ENCODE data around the gene OR2Y1. TPM values are rescaled to one million over a fixed set of nuclear protein-coding genes. Genes with fewer than 3 reads are reported as not detected.

OR2Y1 gene
- total and polyA plus RNA-seq, 2 experiments from 2014 or later = not detected

GRCh38 chr5:180696116-180696515 lies 43.7 kb downstream of the OR2Y1 start:
- H3K27ac ChIP-seq (ENCODE audit: low read depth) = no peak overlapping the region
- no peaks in the 10 kb centered on the region for H3K9me2 ChIP-seq (ENCODE audit: insufficient read depth)
- TF ChIP-seq POLR2AphosphoS5 (IDR thresholded peaks at IDR 0.05; ENCODE audit: low read depth) (no peak), JUNB (IDR thresholded peaks at IDR 0.05; ENCODE audit: unreplicated experiment) (no peak), ZNF331 (CRISPR knock-in tag; IDR thresholded peaks at IDR 0.05; ENCODE audit: low read depth) (no peak), CREB1 (CRISPR knock-in tag; IDR thresholded peaks at IDR 0.05; ENCODE audit: low read depth) (no peak), NANOG (IDR thresholded peaks at IDR 0.05; ENCODE audit: borderline replicate concordance) (no peak), EZH2 (IDR thresholded peaks at IDR 0.05; ENCODE audit: low read depth, unreplicated experiment) (no peak)
- TF ChIP-seq, protein P1, sequence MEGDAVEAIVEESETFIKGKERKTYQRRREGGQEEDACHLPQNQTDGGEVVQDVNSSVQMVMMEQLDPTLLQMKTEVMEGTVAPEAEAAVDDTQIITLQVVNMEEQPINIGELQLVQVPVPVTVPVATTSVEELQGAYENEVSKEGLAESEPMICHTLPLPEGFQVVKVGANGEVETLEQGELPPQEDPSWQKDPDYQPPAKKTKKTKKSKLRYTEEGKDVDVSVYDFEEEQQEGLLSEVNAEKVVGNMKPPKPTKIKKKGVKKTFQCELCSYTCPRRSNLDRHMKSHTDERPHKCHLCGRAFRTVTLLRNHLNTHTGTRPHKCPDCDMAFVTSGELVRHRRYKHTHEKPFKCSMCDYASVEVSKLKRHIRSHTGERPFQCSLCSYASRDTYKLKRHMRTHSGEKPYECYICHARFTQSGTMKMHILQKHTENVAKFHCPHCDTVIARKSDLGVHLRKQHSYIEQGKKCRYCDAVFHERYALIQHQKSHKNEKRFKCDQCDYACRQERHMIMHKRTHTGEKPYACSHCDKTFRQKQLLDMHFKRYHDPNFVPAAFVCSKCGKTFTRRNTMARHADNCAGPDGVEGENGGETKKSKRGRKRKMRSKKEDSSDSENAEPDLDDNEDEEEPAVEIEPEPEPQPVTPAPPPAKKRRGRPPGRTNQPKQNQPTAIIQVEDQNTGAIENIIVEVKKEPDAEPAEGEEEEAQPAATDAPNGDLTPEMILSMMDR (conservative IDR thresholded peaks at IDR 0.05; ENCODE audit: low read depth in 2 of 2) = no peak
- TF ChIP-seq, protein P2, sequence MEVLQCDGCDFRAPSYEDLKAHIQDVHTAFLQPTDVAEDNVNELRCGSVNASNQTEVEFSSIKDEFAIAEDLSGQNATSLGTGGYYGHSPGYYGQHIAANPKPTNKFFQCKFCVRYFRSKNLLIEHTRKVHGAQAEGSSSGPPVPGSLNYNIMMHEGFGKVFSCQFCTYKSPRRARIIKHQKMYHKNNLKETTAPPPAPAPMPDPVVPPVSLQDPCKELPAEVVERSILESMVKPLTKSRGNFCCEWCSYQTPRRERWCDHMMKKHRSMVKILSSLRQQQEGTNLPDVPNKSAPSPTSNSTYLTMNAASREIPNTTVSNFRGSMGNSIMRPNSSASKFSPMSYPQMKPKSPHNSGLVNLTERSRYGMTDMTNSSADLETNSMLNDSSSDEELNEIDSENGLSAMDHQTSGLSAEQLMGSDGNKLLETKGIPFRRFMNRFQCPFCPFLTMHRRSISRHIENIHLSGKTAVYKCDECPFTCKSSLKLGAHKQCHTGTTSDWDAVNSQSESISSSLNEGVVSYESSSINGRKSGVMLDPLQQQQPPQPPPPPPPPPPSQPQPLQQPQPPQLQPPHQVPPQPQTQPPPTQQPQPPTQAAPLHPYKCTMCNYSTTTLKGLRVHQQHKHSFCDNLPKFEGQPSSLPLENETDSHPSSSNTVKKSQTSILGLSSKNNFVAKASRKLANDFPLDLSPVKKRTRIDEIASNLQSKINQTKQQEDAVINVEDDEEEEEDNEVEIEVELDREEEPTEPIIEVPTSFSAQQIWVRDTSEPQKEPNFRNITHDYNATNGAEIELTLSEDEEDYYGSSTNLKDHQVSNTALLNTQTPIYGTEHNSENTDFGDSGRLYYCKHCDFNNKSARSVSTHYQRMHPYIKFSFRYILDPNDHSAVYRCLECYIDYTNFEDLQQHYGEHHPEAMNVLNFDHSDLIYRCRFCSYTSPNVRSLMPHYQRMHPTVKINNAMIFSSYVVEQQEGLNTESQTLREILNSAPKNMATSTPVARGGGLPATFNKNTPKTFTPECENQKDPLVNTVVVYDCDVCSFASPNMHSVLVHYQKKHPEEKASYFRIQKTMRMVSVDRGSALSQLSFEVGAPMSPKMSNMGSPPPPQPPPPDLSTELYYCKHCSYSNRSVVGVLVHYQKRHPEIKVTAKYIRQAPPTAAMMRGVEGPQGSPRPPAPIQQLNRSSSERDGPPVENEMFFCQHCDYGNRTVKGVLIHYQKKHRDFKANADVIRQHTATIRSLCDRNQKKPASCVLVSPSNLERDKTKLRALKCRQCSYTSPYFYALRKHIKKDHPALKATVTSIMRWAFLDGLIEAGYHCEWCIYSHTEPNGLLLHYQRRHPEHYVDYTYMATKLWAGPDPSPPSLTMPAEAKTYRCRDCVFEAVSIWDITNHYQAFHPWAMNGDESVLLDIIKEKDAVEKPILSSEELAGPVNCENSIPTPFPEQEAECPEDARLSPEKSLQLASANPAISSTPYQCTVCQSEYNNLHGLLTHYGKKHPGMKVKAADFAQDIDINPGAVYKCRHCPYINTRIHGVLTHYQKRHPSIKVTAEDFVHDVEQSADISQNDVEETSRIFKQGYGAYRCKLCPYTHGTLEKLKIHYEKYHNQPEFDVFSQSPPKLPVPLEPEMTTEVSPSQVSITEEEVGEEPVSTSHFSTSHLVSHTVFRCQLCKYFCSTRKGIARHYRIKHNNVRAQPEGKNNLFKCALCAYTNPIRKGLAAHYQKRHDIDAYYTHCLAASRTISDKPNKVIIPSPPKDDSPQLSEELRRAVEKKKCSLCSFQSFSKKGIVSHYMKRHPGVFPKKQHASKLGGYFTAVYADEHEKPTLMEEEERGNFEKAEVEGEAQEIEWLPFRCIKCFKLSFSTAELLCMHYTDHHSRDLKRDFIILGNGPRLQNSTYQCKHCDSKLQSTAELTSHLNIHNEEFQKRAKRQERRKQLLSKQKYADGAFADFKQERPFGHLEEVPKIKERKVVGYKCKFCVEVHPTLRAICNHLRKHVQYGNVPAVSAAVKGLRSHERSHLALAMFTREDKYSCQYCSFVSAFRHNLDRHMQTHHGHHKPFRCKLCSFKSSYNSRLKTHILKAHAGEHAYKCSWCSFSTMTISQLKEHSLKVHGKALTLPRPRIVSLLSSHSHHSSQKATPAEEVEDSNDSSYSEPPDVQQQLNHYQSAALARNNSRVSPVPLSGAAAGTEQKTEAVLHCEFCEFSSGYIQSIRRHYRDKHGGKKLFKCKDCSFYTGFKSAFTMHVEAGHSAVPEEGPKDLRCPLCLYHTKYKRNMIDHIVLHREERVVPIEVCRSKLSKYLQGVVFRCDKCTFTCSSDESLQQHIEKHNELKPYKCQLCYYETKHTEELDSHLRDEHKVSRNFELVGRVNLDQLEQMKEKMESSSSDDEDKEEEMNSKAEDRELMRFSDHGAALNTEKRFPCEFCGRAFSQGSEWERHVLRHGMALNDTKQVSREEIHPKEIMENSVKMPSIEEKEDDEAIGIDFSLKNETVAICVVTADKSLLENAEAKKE (CRISPR knock-in tag; IDR thresholded peaks at IDR 0.05) = no peak
- no peak overlapping the region for H3K4me2 ChIP-seq
- H3F3A ChIP-seq (replicated peaks; ENCODE audit: low read depth) = no peaks in the 10 kb centered on the region
- Mint-ChIP-seq H3K4me1 (peaks cover 10% of the 10 kb centered on the region), H3K4me3 (no peak overlapping the region), H3K27me3 (ENCODE audit: insufficient read depth, low read depth, poor library complexity) (peaks cover 3% of the 10 kb centered on the region), H3K36me3 (ENCODE audit: low read depth) (peaks cover 7% of the 10 kb centered on the region; the same call in 2 of the 3 replicates), H3K9me3 (peaks cover 11% of the 10 kb centered on the region; the same call in 2 of the 3 replicates), H3K27ac (no peak overlapping the region)
- no peak overlapping the region for H2AFZ ChIP-seq
- DNase-seq (ENCODE audit: low spot score) (no peak), ATAC-seq (no peak)
- H3K36me3 ChIP-seq (ENCODE audit: insufficient read depth) = no peaks in the 10 kb centered on the region; the same call in 1 of the 2 replicates
- H3K79me2 ChIP-seq (replicated peaks; ENCODE audit: insufficient read depth) = no peaks in the 10 kb centered on the region
- H3K27me3 ChIP-seq (ENCODE audit: insufficient read depth) = no peaks in the 10 kb centered on the region
- no peak overlapping the region for H3K4me3 ChIP-seq
- H3K4me1 ChIP-seq (ENCODE audit: insufficient read depth) = 0 out of 2 replicates have a peak, but pooled peaks cover 6% of the 10 kb centered on the region
- no peaks in the 10 kb centered on the region for H4K20me1 ChIP-seq (replicated peaks; ENCODE audit: insufficient read depth)
